Right cardiac atrium (tissue), 5 donors: ENCODE data around the gene HEBP2. TPM values are rescaled to one million over a fixed set of nuclear protein-coding genes. Genes with fewer than 3 reads are reported as not detected.
A peak's percentile ranks its signal among the peaks of the same experiment; 100 is the strongest.

Experiments
- ATAC-seq, 2 donors: fragments of 200-7000 bp; cut with Tn5 transposase; one replicate each; pipeline versions ENCODE4 v1.8.0 to v1.9.1; 2020; ENCODE audit warnings: moderate library complexity in 2 of 2, mild to moderate bottlenecking in 1 of 2
- DNase-seq, 3 donors: peaks; one replicate each; pipeline ENCODE4 v3.0.0-alpha.2; 2020
- H3K27ac ChIP-seq: one replicate; pipeline ENCODE4 v1.5.1; 2013; ENCODE audit warnings: mild to moderate bottlenecking, low read length, control low read depth, moderate library complexity
- H3K27me3 ChIP-seq: one replicate; pipeline ENCODE4 v1.6.1; 2013; ENCODE audit not compliant: control insufficient read depth, insufficient read depth
- H3K4me1 ChIP-seq: one replicate; pipeline ENCODE4 v1.6.1; 2013; ENCODE audit warnings: low read length; ENCODE audit not compliant: control insufficient read depth, insufficient read depth
- H3K4me3 ChIP-seq: one replicate; pipeline ENCODE4 v1.5.1; 2013; ENCODE audit warnings: low read length, control low read depth
- H3K9me3 ChIP-seq: one replicate; pipeline ENCODE4 v1.6.1; 2013; ENCODE audit warnings: low read length; ENCODE audit not compliant: control insufficient read depth
- WGBS: extraction: QIAGEN DNeasy Blood & Tissue Kit; methylation state at CpG from one replicate; pipeline ENCODE4 v1.1.7; 2013; 5-methylcytosine and 5-hydroxymethylcytosine counted together
- intact Hi-C, 4 donors: fragments of 100-400 bp; cut with DNase I; formaldehyde crosslinking; loops; one replicate each; pipeline versions ENCODE4 v1.11.0 to v1.14.0; 2022 to 2023
- polyA plus RNA-seq: library from polyadenylated mRNA; stranded (reverse); fragments of 200-250 nt; gene quantifications from one replicate; pipeline ENCODE4 v1.2.3, GENCODE V29; 2013
- total RNA-seq, 4 donors: library from RNA; stranded (reverse); fragmentation: NEBNext Ultra II Directional; extraction: Animal tissue kit (Norgen Biotek cat#: 25700); gene quantifications; one replicate each; pipeline ENCODE4 v1.2.1, GENCODE V29; 2021
- donor health status: healthy with polysubstance abuse.
- donor health status: DM: no; HTN: yes; CAD: no.
- donor health status: DM: no; HTN: no; CAD: no.
- donor health status: DM: no; HTN: yes; CAD: no; lungs with severe emphysema.
- donor health status: DM: yes; HTN: yes; CAD: no.

The HEBP2 gene
- total and polyA plus RNA-seq, 5 donors = 39.5 to 91.6 (median 77.4) TPM

DNA sequence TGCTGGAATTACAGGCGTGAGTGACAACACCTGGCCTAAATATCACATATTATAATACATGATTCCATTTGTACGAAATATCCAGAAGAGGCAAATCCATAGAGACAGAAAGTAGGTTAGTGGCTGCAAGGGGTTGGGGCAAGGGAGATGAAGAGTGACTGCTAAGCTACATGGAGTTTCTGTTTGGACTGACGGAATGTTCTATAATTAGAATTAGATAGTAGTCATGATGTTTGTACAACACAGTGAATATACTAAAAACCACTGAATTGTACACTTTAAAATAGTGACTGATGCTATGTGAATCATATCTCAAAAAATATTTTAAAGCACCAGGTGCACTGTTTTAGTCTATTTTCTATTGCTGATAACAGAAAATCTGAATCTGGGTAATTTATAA, 3.7 kb upstream of the HEBP2 start:
- intact Hi-C loops = no loop called here
- Histone ChIP-seq H3K9me3 (no peaks in the 10 kb centered on the region), H3K27ac (no peak overlapping the region), H3K4me1 (no peaks in the 10 kb centered on the region), H3K27me3 (no peaks in the 10 kb centered on the region), H3K4me3 (no peak overlapping the region)
- ATAC-seq = no peak
- DNase-seq = no peak
- WGBS = 74% methylated on average over 3 of the region's 3 CpGs

DNA sequence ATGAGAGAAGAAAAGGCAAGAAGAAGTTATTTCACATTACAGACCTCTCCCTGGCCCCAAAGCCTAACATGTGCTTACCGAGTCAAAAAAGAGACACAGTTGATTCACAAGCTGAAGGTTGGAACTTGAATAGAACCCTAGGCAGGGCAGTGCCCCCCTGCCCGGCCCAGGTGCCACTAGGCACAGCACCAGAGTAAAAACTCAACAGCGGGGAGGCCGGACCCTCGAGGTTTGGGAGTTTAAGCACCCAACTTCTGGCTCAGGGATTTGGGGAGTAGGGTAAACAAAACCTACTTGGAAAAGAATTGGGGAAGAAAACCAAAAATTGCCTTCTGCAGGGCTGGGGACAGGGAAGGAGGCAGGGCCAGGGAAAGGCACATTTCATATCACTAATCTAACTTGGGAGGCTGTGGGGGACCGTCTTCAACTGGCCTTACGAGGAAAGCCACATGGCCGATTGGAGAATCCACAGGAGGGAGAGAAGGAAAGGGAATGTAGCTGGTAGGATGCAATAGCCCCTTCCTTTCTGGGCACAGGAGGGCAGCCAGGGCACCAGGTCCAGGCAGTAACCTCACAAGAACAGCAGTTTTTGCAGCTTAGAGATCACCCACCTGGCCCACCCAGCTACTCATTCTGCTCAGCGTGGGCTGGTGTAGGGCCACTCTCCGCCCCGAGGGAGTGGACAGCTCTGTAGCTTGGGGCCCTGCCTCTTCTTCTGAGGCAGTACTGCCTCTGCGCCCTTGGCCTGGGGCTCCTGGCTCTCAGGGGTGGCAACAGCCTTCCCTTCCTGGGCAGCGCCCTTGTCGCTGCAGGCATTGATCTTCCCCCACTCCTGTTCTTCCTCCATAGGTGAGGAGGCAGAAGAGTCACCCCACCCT, 1.8 kb upstream of the HEBP2 start:
- ATAC-seq (no peak), DNase-seq (peak in 1 of 3 donors; percentile 58)
- no peak overlapping the region for H3K4me3 ChIP-seq
- no peak overlapping the region for H3K27ac ChIP-seq
- 95% methylated on average over 14 of the region's 14 CpGs for WGBS
- no peaks in the 10 kb centered on the region for H3K27me3 ChIP-seq
- intact Hi-C loops = no loop called here
- H3K9me3 ChIP-seq = no peaks in the 10 kb centered on the region
- H3K4me1 ChIP-seq = no peaks in the 10 kb centered on the region

- Histone ChIP-seq H3K4me1 (no peaks in the 10 kb centered on the region), H3K27ac (no peak overlapping the region), H3K27me3 (no peaks in the 10 kb centered on the region), H3K4me3 (no peak overlapping the region), H3K9me3 (no peaks in the 10 kb centered on the region)
- DNase-seq (no peak), ATAC-seq (no peak)
- intact Hi-C loops = no loop called here
- WGBS = 94% methylated on average over 8 of the region's 8 CpGs
These were observed 1.2 kb upstream of the HEBP2 start for GRCh38 chr6:138402838-138403187.

- WGBS = under 1% methylated on average over 30 of the region's 30 CpGs
- intact Hi-C loops = no loop called here
- H3K27me3 ChIP-seq = no peaks in the 10 kb centered on the region
- peak; percentile 48 to 84 (median 82) for DNase-seq
- ATAC-seq = peak; percentile 70
- peak overlapping the region; percentile 94 for H3K27ac ChIP-seq
- H3K9me3 ChIP-seq = no peaks in the 10 kb centered on the region
- peak overlapping the region; percentile 79 for H3K4me3 ChIP-seq
- H3K4me1 ChIP-seq = no peaks in the 10 kb centered on the region
These were observed 661 bp upstream of the HEBP2 start for GRCh38 chr6:138403324-138403800.

GRCh38 chr6:138404666-138405337, 779 bp downstream of the HEBP2 start:
- peak; percentile 17 to 20 for ATAC-seq
- H3K9me3 ChIP-seq = no peaks in the 10 kb centered on the region
- peak in 2 of 3 donors; percentile 68 to 72 for DNase-seq
- 5% methylated on average over 35 of the region's 35 CpGs for WGBS
- intact Hi-C loops = loop anchor here in 1 of 4 donors (5.0 kb wide), 1 partner anchor 288 kb away; no protein-coding TSS in a partner anchor
- H3K27me3 ChIP-seq = no peaks in the 10 kb centered on the region
- peak overlapping the region; percentile 79 for H3K4me3 ChIP-seq
- H3K27ac ChIP-seq = peak overlapping the region; percentile 94
- no peaks in the 10 kb centered on the region for H3K4me1 ChIP-seq

DNA sequence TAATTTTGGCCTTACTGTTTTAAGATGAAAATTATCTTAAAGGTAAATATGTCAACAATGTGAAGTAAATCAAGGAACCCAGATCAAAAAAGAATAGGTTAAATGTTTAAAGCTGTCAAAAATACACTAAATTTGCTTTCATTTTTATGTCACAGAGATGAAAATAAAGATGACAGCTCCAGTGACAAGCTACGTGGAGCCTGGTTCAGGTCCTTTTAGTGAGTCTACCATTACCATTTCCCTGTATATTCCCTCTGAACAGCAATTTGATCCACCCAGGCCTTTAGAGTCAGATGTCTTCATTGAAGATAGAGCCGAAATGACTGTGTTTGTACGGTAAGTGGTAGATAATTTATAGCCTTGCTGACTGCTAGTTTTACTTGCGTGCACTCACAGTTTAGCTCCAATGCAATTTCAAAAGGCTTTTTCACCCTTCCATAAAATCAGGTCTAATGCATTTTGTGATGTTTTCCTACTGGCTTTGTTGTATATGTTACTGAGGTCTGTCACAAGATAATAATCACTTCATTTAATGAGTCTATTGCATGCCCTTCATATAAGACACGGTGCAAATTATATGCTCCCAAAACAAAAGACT, 1.9 kb downstream of the HEBP2 start:
- no peak overlapping the region for H3K27ac ChIP-seq
- H3K9me3 ChIP-seq = no peaks in the 10 kb centered on the region
- WGBS = 91% methylated on average over 5 of the region's 5 CpGs
- H3K27me3 ChIP-seq = no peaks in the 10 kb centered on the region
- no peak for DNase-seq
- H3K4me3 ChIP-seq = no peak overlapping the region
- intact Hi-C loops = loop anchor here in 1 of 4 donors (5.0 kb wide), 1 partner anchor 289 kb away; no protein-coding TSS in a partner anchor
- no peak for ATAC-seq
- H3K4me1 ChIP-seq = no peaks in the 10 kb centered on the region

- no peak for ATAC-seq
- intact Hi-C loops = loop anchor here in 1 of 4 donors (5.0 kb wide), 1 partner anchor 289 kb away; no protein-coding TSS in a partner anchor
- WGBS = 83% methylated on average over 2 of the region's 2 CpGs
These were observed 2.4 kb downstream of the HEBP2 start for GRCh38 chr6:138406443-138406842.

GRCh38 chr6:138410048-138410735, 6.2 kb downstream of the HEBP2 start:
- no peaks in the 10 kb centered on the region for H3K27me3 ChIP-seq
- 85% methylated on average over 8 of the region's 8 CpGs for whole genome bisulfite sequencing
- H3K4me3 ChIP-seq = no peak overlapping the region
- no peak for ATAC-seq
- no peaks in the 10 kb centered on the region for H3K4me1 ChIP-seq
- peak in 2 of 3 donors; percentile 41 to 54 for DNase-seq
- no peak overlapping the region for H3K27ac ChIP-seq
- intact Hi-C loops = loop anchor here in 1 of 4 donors (10.0 kb wide), 1 partner anchor 365 kb away; the partner anchor contains the start of gene CCDC28A
- no peaks in the 10 kb centered on the region for H3K9me3 ChIP-seq

More at GRCh38 chr6:138406443-138406842, 2.4 kb downstream of the HEBP2 start:
- Histone ChIP-seq H3K4me3 (no peak overlapping the region), H3K27me3 (no peaks in the 10 kb centered on the region), H3K27ac (no peak overlapping the region), H3K4me1 (no peaks in the 10 kb centered on the region), H3K9me3 (no peaks in the 10 kb centered on the region)
- no peak for DNase-seq

DNA sequence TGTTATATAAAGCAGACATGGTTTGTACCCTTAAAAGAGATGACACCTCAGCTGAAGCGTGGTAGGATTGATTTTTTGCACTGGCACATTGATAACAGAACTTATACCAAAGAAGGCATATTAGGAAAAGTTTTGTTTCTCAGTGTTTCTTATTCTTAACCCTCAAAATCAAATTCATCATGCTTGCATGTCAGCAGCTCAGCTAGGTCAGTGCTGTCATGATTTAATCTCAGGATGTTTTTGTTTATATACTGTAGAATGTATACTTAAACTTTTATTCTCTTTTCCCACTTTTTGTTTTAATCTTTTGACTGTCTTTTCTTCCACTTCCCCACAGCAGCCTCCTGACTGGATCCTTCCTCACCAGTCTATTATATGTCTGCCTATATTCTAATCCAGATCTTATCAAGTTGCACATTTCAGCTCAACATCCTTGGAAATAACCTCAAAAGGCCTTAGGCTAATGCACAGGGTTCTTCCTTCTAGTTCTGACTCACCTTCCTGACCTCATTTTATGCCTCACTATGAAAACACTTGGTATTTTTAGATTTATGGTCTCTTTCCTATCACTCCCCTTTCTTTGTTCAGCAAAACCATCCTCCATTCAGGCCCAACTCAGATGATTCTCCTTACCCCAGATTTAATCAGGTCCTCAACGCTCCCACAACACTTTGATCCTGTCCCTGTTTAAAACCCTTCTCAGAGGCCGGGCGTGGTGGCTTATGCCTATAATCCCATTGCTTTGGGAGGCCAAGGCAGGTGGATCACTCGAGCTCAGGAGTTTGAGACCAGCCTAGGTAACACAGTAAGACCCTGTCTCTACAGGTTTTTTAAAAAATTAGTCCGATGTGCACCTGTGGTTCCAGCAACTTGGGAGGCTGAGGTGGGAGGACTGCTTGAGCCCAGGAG, 7.2 kb downstream of the HEBP2 start:
- H3K4me1 ChIP-seq = no peaks in the 10 kb centered on the region
- H3K27me3 ChIP-seq = no peaks in the 10 kb centered on the region
- H3K9me3 ChIP-seq = no peaks in the 10 kb centered on the region
- intact Hi-C loops = loop anchor here in 1 of 4 donors (10.0 kb wide), 1 partner anchor 364 kb away; the partner anchor contains the start of gene CCDC28A
- 86% methylated on average over 6 of the region's 6 CpGs for WGBS
- DNase-seq (no peak), ATAC-seq (peak in 1 of 2 donors; percentile 49)
- no peak overlapping the region for H3K27ac ChIP-seq
- H3K4me3 ChIP-seq = no peak overlapping the region
